Heart left ventricle (tissue), 16 donors: ENCODE results near the gene C12orf56. TPM values are rescaled to one million over a fixed set of nuclear protein-coding genes. Genes with fewer than 3 reads are reported as not detected.
A peak's percentile ranks its signal among the peaks of the same experiment; 100 is the strongest.

ENCODE experiments used
- ATAC-seq, 4 donors: fragments of 200-7000 bp; cut with Tn5 transposase; one replicate each; pipeline ENCODE4 v1.9.1; 2020 to 2022; ENCODE audit warnings: moderate library complexity in 4 of 4, mild to moderate bottlenecking in 3 of 4, moderate number of reproducible peaks in 1 of 4
- DNase-seq, 5 donors: peaks; one replicate each; pipeline ENCODE4 v3.0.0-alpha.2; 2020
- H3K27ac ChIP-seq, 12 donors: fragments of 200-600 bp; sonication (generic) in 4 of 12; one replicate each; pipeline versions ENCODE4 v1.5.0 to v1.8.0; 2016 to 2022; ENCODE audit warnings: mild to moderate bottlenecking in 2 of 12
- H3K27me3 ChIP-seq, 9 donors: fragments of 200-600 bp; sonication (generic) in 2 of 9; one replicate each; pipeline versions ENCODE4 v1.5.1 to v1.8.0; 2016 to 2022; ENCODE audit warnings: mild to moderate bottlenecking in 3 of 9
- H3K36me3 ChIP-seq, 9 donors: fragments of 200-600 bp; sonication (generic) in 2 of 9; one replicate each; pipeline versions ENCODE4 v1.5.0 to v1.8.0; 2018 to 2022; ENCODE audit warnings: mild to moderate bottlenecking in 2 of 9
- H3K4me1 ChIP-seq, 12 donors: fragments of 200-600 bp; sonication (generic) in 4 of 12; one replicate each; pipeline versions ENCODE4 v1.5.0 to v1.8.0; 2016 to 2022; ENCODE audit warnings: mild to moderate bottlenecking in 3 of 12
- H3K4me3 ChIP-seq, 12 donors: fragments of 200-600 bp; sonication (generic) in 4 of 12; one replicate each; pipeline versions ENCODE4 v1.5.0 to v1.8.0; 2017 to 2022; ENCODE audit warnings: mild to moderate bottlenecking in 9 of 12, moderate library complexity in 4 of 12
- H3K9me3 ChIP-seq, 12 donors: fragments of 200-600 bp; sonication (generic) in 4 of 12; one replicate each; pipeline versions ENCODE4 v1.5.0 to v1.8.0; 2016 to 2022; ENCODE audit warnings: mild to moderate bottlenecking in 1 of 12
- CTCF ChIP-seq, 12 donors: fragments of 200-600 bp; sonication (generic) in 4 of 12; IDR thresholded peaks; one replicate each; pipeline versions ENCODE4 v1.5.0 to v1.8.0; 2018 to 2022; ENCODE audit warnings: antibody characterized with exemption in 12 of 12, mild to moderate bottlenecking in 5 of 12
- POLR2A ChIP-seq, 2 donors: fragments of 450-650 bp; IDR thresholded peaks; one replicate each; pipeline ENCODE4 v1.6.1; 2017; ENCODE audit warnings: antibody characterized with exemption in 2 of 2, mild to moderate bottlenecking in 2 of 2, moderate library complexity in 2 of 2
- WGBS, 4 donors: extraction: QIAGEN DNeasy Blood & Tissue Kit in 2 of 4; methylation state at CpG; one replicate each; pipeline versions ENCODE4 v1.1.5 to v1.1.7; 2013 to 2018; 5-methylcytosine and 5-hydroxymethylcytosine counted together
- intact Hi-C, 10 donors: fragments of 100-400 bp; cut with DNase I; formaldehyde crosslinking; loops; one replicate each; pipeline versions ENCODE4 v1.11.1 to v1.14.2; 2022
- polyA plus RNA-seq, 2 donors: library from polyadenylated mRNA; stranded (reverse); fragments of 200-250 nt; gene quantifications; one replicate each; pipeline ENCODE4 v1.2.3, GENCODE V29; 2013
- total RNA-seq, 9 donors: library from RNA; depleted of rRNA in 2 of 9; stranded (reverse); fragments of >200 nt in 2 of 9; fragmentation: NEBNext Ultra II Directional in 3 of 9; extraction: Animal tissue kit (Norgen Biotek cat#: 25700) in 3 of 9; gene quantifications; one replicate each; pipeline versions ENCODE4 v1.1.0 to v1.2.4, GENCODE V29; 2016 to 2023
- donor health status: ischemic (EF 13 %, LVEDD 7.1; RV severe dilation, severe dysfunction).
- donor health status: healthy with polysubstance abuse.
- donor health status: DM: no; HTN: yes; CAD: no.
- donor health status: DM: no; HTN: no; CAD: no.
- donor health status: ischemic (EF 25% LVEDD 6.9; RV normal size, moderate dysfunction).
- donor health status: ischemic (EF 25% LVEDD 5.7; RV mildly dilated, moderate dysfunction).
- donor health status: healthy.
- donor health status: DM: yes; HTN: yes; CAD: no.
- donor health status: ischemic (EF 35%, LVEDD 5.7; RV mildly dilated, moderate dysfunction).
- donor health status: nonischemic (EF 11% LVEDD 7.7; RV severe dilation, severe dysfunction).
- donor health status: DM: yes; HTN: yes; CAD: no.
- donor health status: PGD.
- donor health status: ischemic (EF 29% LVEDD 5.4; RV normal size, mild dysfunction).
- donor health status: nonischemic (EF 23%, LVEDD 6.1; RV moderate dilation, normal function).

C12orf56 gene
- total and polyA plus RNA-seq, 11 donors = not detected

GRCh38 chr12:64258576-64258975 lies 132.0 kb downstream of the C12orf56 start:
- no peak overlapping the region for H3K4me3 ChIP-seq
- TF ChIP-seq CTCF (IDR thresholded peaks at IDR 0.05) (no peak), POLR2A (IDR thresholded peaks at IDR 0.05) (no peak)
- no peaks in the 10 kb centered on the region for H3K27me3 ChIP-seq
- H3K9me3 ChIP-seq = no peaks in the 10 kb centered on the region
- DNase-seq = no peak
- WGBS, 4 donors = 36 to 60% (median 55%) methylated on average over 3 of the region's 3 CpGs
- intact Hi-C loops = loop anchor here in 8 of 10 donors (2.0 to 10.0 kb wide), 6 partner anchors 74 to 1154 kb away; partner anchors contain the start of gene DPY19L2 (in 1 of the 8)
- no peak for ATAC-seq
- no peaks in the 10 kb centered on the region for H3K36me3 ChIP-seq
- H3K4me1 ChIP-seq = peaks cover 0 to 3% (median 0%) of the 10 kb centered on the region in 12 donors
- no peak overlapping the region for H3K27ac ChIP-seq

GRCh38 chr12:64256166-64256800 lies 134.3 kb downstream of the C12orf56 start:
- WGBS, 4 donors = 60 to 67% (median 62%) methylated on average over 4 of the region's 4 CpGs
- Histone ChIP-seq H3K27ac (no peak overlapping the region), H3K27me3 (no peaks in the 10 kb centered on the region), H3K4me1 (peaks cover 0 to 13% (median 0%) of the 10 kb centered on the region in 12 donors), H3K36me3 (no peaks in the 10 kb centered on the region), H3K4me3 (peak overlapping the region in 2 of 12 donors; percentile 2 to 5), H3K9me3 (no peaks in the 10 kb centered on the region)
- intact Hi-C loops = loop anchor here in 9 of 10 donors (1.0 to 10.0 kb wide), 9 partner anchors 71 to 1151 kb away; partner anchors contain the start of gene DPY19L2 (in 1 of the 9)
- ATAC-seq = peak in 2 of 4 donors; percentile 43 to 50
- TF ChIP-seq CTCF (IDR thresholded peaks at IDR 0.05) (peak; percentile 57 to 85 (median 74)), POLR2A (IDR thresholded peaks at IDR 0.05) (no peak)
- no peak for DNase-seq

GRCh38 chr12:64255249-64255648 lies 135.3 kb downstream of the C12orf56 start:
- TF ChIP-seq CTCF (IDR thresholded peaks at IDR 0.05) = no peak
- TF ChIP-seq POLR2A (IDR thresholded peaks at IDR 0.05) = no peak

GRCh38 chr12:64253356-64253755 lies 137.2 kb downstream of the C12orf56 start:
- no peaks in the 10 kb centered on the region for H3K27me3 ChIP-seq
- ATAC-seq = no peak
- peaks cover 0 to 13% (median 0%) of the 10 kb centered on the region in 12 donors for H3K4me1 ChIP-seq
- H3K9me3 ChIP-seq = no peaks in the 10 kb centered on the region
- 34 to 53% (median 46%) methylated on average over 1 of the region's 1 CpG for WGBS, 4 donors
- no peak for TF ChIP-seq CTCF (IDR thresholded peaks at IDR 0.05)
- no peak for TF ChIP-seq POLR2A (IDR thresholded peaks at IDR 0.05)
- H3K27ac ChIP-seq = peak overlapping the region in 3 of 12 donors; percentile 14 to 32 (median 32)
- DNase-seq = no peak
- H3K36me3 ChIP-seq = no peaks in the 10 kb centered on the region
- intact Hi-C loops = loop anchor here in 7 of 10 donors (5.0 to 10.0 kb wide), 5 partner anchors 69 to 1149 kb away; partner anchors contain the start of gene DPY19L2 (in 1 of the 7)
- no peak overlapping the region for H3K4me3 ChIP-seq

More at GRCh38 chr12:64255249-64255648, 135.3 kb downstream of the C12orf56 start:
- DNase-seq (no peak), ATAC-seq (no peak)
- whole genome bisulfite sequencing, 4 donors = 77 to 85% (median 80%) methylated on average over 4 of the region's 4 CpGs
- Histone ChIP-seq H3K4me3 (no peak overlapping the region), H3K9me3 (no peaks in the 10 kb centered on the region), H3K27me3 (no peaks in the 10 kb centered on the region), H3K27ac (no peak overlapping the region), H3K36me3 (no peaks in the 10 kb centered on the region), H3K4me1 (peaks cover 0 to 13% (median 0%) of the 10 kb centered on the region in 12 donors)
- intact Hi-C loops = loop anchor here in 9 of 10 donors (2.0 to 10.0 kb wide), 7 partner anchors 70 to 1150 kb away; partner anchors contain the start of gene DPY19L2 (in 1 of the 9)
